ENCODE data around the gene RASSF6. TPM values are rescaled to one million over a fixed set of nuclear protein-coding genes. Genes with fewer than 3 reads are reported as not detected.
A peak's percentile ranks its signal among the peaks of the same experiment; 100 is the strongest.

RASSF6 gene
- total and polyA plus RNA-seq, 2 of the 8 experiments (the other 6 are each of a cell fraction or from before 2014, with no cell fraction given): 0.03 to 0.28 TPM

GRCh38 chr4:73523126-73523525, 97.1 kb downstream of the RASSF6 start:
- H2BK5ac ChIP-seq (ENCODE audit: low read depth, low read length): no peak overlapping the region
- H3K56ac ChIP-seq (replicated peaks; ENCODE audit: insufficient read length, low read depth, low read length): no peak overlapping the region
- ChIA-PET POLR2A (ENCODE audit: partially characterized antibody) (no interaction called here), CTCF (ENCODE audit: partially characterized antibody) (interaction anchor here (0.7 to 1.9 kb wide), 4 partner anchors 51 to 317 kb away, joined by 3 to 5 read pairs (median 3); partner anchors contain the start of gene AFP)
- H4K5ac ChIP-seq (ENCODE audit: insufficient read length, low read depth, low read length): no peak overlapping the region
- no peak overlapping the region for H3K18ac ChIP-seq (ENCODE audit: extremely low read depth, low read length)
- no peaks in the 10 kb centered on the region for H3K79me1 ChIP-seq (ENCODE audit: low read depth, low read length)
- no peak overlapping the region for H3K23ac ChIP-seq (ENCODE audit: insufficient read length)
- H3K23me2 ChIP-seq (ENCODE audit: low read depth, low read length): no peaks in the 10 kb centered on the region
- no peak overlapping the region for H3K4me2 ChIP-seq (ENCODE audit: insufficient read depth in 1 of 2, low read depth in 2 of 2, low read length in 2 of 2)
- H2BK12ac ChIP-seq (ENCODE audit: low read depth, low read length): no peak overlapping the region
- H3K9me3 ChIP-seq (ENCODE audit: insufficient read depth in 2 of 2, low read depth in 1 of 2, low read length in 1 of 2): peaks cover 0 to 3% of the 10 kb centered on the region in 2 experiments; a peak in 1 of 4 replicates
- H2AFZ ChIP-seq (ENCODE audit: low read length): no peak overlapping the region
- 91% methylated on average over 2 of the region's 2 CpGs; no CpG with 5 or more reads in 1 of the 2 experiments for WGBS, 2 experiments (ENCODE audit: extremely low coverage in 1 of 2, insufficient coverage in 1 of 2, insufficient read length in 1 of 2, insufficient replicate concordance in 2 of 2, low coverage in 1 of 2, low lambda C conversion rate in 2 of 2, missing lambda C conversion rate in 1 of 2)
- no peak overlapping the region for H4K91ac ChIP-seq (replicated peaks; ENCODE audit: insufficient read length, low read length)
- H2BK120ac ChIP-seq (replicated peaks; ENCODE audit: low read depth, low read length): no peak overlapping the region
- no peaks in the 10 kb centered on the region for H3K36me3 ChIP-seq (ENCODE audit: control insufficient read depth in 2 of 4, insufficient read depth in 4 of 4, low read length in 3 of 4)
- H3K9ac ChIP-seq (replicated peaks in 1 of 4; ENCODE audit: extremely low read depth in 1 of 4, low read depth in 3 of 4, low read length in 3 of 4): no peak overlapping the region
- no peaks in the 10 kb centered on the region for H3K79me2 ChIP-seq (ENCODE audit: control insufficient read depth in 1 of 2, insufficient read depth in 2 of 2, low read length in 2 of 2)
- H3K27ac ChIP-seq (ENCODE audit: low read depth, low read length): no peak overlapping the region
- peaks cover 0 to 4% (median 3%) of the 10 kb centered on the region in 4 experiments; a peak in 2 of 7 replicates for H3K4me1 ChIP-seq (replicated peaks in 1 of 4; ENCODE audit: control insufficient read depth in 3 of 4, insufficient read depth in 4 of 4, low read length in 3 of 4)
- FAIRE-seq (no peak), DNase-seq (ENCODE audit: low read depth in 1 of 2, low spot score in 2 of 2) (no peak)
- H4K8ac ChIP-seq (ENCODE audit: extremely low read depth, insufficient read depth, low read length): no peak overlapping the region
- no peak overlapping the region for H3K4me3 ChIP-seq (ENCODE audit: extremely low read depth in 1 of 4, insufficient read depth in 2 of 4, low read depth in 3 of 4, low read length in 4 of 4)
- H2AK5ac ChIP-seq (ENCODE audit: low read depth, low read length): no peak overlapping the region
- no peak for TF ChIP-seq ZNF274 (IDR thresholded peaks at IDR 0.05; ENCODE audit: borderline replicate concordance, extremely low read depth, low read length)
- no peak for TF ChIP-seq KDM5A (IDR thresholded peaks at IDR 0.05; ENCODE audit: low read length)
- no peak for TF ChIP-seq ATF3 (IDR thresholded peaks at IDR 0.05; ENCODE audit: insufficient read depth, low read depth, low read length)
- TF ChIP-seq SUZ12 (IDR thresholded peaks at IDR 0.05; ENCODE audit: low read length): no peak
- TF ChIP-seq RAD21 (IDR thresholded peaks at IDR 0.05 in 1 of 2, conservative IDR thresholded peaks at IDR 0.05 in 1 of 2; ENCODE audit: low read depth in 2 of 2, low read length in 2 of 2): peak; percentile 17 to 37; a peak in 3 of 4 replicates
- no peak for TF ChIP-seq CEBPB (IDR thresholded peaks at IDR 0.05; ENCODE audit: low read depth, low read length)
- TF ChIP-seq SAP30 (IDR thresholded peaks at IDR 0.05; ENCODE audit: insufficient read depth, insufficient replicate concordance, low read length): no peak
- TF ChIP-seq NANOG (IDR thresholded peaks at IDR 0.05; ENCODE audit: insufficient read depth, low read depth, low read length, poor library complexity, severe bottlenecking): no peak
- H3K4ac ChIP-seq (replicated peaks; ENCODE audit: insufficient read length, low read depth, low read length): no peak overlapping the region
- no peak overlapping the region for H3K14ac ChIP-seq (ENCODE audit: insufficient read length)
- no peak overlapping the region for H2BK15ac ChIP-seq (ENCODE audit: low read length)
- no peaks in the 10 kb centered on the region for H4K20me1 ChIP-seq (replicated peaks in 1 of 2; ENCODE audit: control insufficient read depth in 1 of 2, insufficient read depth in 2 of 2, low read length in 2 of 2)
- H3K27me3 ChIP-seq (replicated peaks in 1 of 4; ENCODE audit: control insufficient read depth in 3 of 4, extremely low read depth in 1 of 4, insufficient read depth in 3 of 4, low read length in 3 of 4): no peaks in the 10 kb centered on the region
- H2BK20ac ChIP-seq (ENCODE audit: low read length): no peak overlapping the region

Data from H1 (cell line).